ES-I3 (cell line): ENCODE measurements around the gene COL13A1.

Experiments
- H3K36me3 ChIP-seq: 2 replicates; pipeline ENCODE4 v1.6.1; 2013; ENCODE audit warnings: mild to moderate bottlenecking, low read length, control low read depth, moderate library complexity; ENCODE audit not compliant: insufficient read depth
- H3K4me1 ChIP-seq: 2 replicates; pipeline ENCODE4 v1.6.1; 2013; ENCODE audit warnings: mild to moderate bottlenecking, control low read depth, low read length; ENCODE audit not compliant: insufficient read depth
- H3K9ac ChIP-seq: 2 replicates; pipeline ENCODE4 v1.6.1; 2013; ENCODE audit warnings: low read depth, mild to moderate bottlenecking, low read length, moderate library complexity
- H3K9me3 ChIP-seq: 2 replicates; pipeline ENCODE4 v1.6.1; 2013; ENCODE audit warnings: mild to moderate bottlenecking, low read length, moderate library complexity; ENCODE audit not compliant: control insufficient read depth, insufficient read depth

COL13A1 gene

DNA sequence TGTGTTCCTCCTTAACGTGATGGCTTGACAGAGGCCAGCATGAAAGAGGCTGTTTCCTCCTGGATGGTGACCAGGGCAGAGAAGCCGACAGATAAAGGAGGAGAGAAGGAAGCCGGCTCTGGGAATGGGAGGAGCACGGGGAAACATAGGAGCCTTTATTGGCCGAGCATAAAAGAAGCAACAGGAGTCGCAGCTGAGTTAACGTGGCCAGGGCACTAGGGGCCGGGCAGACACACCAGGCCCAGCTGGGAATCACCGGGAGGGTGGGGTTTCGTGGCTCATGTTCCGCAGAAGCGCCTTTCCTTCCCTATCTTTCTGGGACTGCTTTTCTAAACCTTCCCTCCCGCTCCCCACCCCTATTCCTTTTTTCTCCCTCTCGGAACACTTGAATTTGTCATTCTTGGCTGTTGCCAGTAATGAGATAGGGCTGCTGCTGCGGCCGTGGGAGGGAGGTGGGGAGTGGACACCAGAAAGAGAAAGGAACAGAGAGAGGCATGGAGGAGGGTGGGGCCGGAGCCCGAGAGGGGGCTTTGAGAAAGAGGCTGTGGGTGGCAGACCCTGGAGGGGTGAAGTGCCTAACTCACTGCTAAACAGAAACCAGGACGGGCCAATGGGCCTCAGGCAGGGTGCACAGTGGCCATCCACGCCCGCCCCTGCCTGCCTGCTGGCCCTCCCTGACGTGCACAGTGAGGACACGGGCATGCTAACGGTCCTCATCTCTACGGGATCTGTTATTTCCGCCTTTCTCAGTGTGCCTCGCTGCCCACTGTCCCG, 65.2 kb downstream of the COL13A1 start:
- no peak overlapping the region for H3K9ac ChIP-seq
- H3K36me3 ChIP-seq = no peaks in the 10 kb centered on the region
- H3K9me3 ChIP-seq = no peaks in the 10 kb centered on the region
- peaks cover 57% of the 10 kb centered on the region for H3K4me1 ChIP-seq

DNA sequence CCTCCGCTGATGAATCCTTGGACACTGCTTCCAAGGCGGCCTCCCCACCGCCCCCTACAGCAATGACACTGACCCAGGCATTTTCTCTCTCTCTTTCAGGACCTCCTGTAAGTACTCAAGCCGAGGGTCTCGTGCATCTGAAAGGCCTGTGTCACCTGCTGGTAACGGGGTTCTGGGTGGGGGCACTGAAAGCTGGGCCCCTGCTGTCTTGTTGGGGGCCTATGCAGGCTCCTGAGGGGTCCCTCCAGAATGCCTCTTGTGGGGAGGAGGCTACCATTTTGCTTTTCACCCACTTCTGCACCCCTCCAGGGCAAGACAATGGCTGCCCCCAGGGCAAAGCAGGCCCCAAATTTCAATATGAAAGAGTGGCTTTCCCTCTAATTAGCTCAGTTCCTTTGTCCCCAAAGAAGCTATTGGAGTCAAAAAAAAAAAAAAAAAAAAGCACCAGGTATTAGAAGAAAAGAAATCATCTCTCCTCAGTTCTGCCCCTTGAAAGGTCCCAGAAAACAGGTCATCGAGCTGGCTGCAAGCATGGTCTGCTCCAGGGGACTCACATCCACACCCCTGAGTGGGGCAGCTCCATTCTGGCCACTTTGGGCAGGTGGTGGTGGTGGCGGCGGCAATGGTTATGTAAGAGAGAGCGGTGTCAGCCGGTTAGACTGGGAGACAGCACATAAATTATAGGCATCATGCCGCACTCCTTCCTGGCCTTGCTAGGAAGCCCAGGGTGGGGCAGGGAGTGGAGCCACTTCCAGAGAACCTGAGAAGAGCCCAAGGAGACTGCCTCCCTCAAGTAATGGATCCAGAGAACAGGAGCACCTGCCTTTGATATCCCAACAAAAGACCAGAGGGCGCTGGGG, 66.2 kb downstream of the COL13A1 start:
- H3K4me1 ChIP-seq = peaks cover 57% of the 10 kb centered on the region
- no peaks in the 10 kb centered on the region for H3K36me3 ChIP-seq
- H3K9me3 ChIP-seq = no peaks in the 10 kb centered on the region
- no peak overlapping the region for H3K9ac ChIP-seq

DNA sequence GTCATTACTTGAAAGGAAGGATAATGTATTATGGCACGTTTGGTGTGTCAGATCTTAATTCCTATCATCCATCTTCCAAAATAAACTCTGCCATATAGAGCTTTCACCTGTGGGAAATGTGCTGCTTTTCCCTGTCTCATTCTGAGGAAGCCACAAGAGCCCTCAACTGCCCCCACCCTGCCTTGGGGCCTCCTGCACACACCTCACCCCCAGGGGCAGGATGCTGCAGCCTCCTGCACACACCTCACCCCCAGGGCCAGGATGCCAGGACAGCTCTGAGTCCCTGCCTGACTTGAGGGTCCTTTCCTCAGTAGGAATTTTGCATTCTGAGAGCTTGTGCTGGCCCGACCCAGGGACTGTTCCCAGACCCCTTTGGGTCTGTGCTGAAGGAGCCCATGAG, 67.1 kb downstream of the COL13A1 start:
- Histone ChIP-seq H3K9ac (no peak overlapping the region), H3K4me1 (peaks cover 65% of the 10 kb centered on the region), H3K9me3 (no peaks in the 10 kb centered on the region), H3K36me3 (no peaks in the 10 kb centered on the region)

DNA sequence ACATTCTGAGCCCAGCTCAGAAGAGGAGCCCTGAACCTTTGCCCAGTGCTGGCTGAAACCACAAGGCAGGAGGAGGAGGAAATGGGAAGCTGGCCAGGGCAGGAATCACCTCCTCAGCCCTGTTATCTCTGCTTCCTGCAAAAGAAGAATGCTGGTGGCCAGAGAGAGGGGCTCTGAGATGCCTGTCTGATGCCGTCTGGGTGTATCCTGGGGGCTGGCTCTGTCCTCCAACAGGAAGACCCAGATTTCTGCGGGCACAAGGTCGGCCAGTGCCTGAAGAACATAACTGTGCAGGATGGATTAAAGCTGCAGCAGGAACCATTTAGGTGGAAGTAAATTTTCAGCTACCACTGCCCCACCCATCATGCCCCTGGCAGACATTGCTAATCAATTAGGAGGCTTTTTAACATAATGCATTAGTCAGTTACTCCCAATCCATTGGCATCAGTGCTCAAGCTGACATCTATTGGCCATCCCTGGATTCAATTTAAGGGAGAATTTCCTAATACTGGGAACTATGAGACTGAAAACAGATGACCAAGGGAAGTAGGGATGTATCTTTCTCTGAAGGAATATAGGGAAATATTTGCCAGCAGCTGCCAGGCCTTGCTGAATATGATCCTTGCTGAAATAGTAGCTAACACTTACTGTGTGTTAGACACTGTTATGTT, 67.7 kb downstream of the COL13A1 start:
- H3K4me1 ChIP-seq = peaks cover 67% of the 10 kb centered on the region
- H3K9ac ChIP-seq = no peak overlapping the region
- H3K9me3 ChIP-seq = no peaks in the 10 kb centered on the region
- H3K36me3 ChIP-seq = no peaks in the 10 kb centered on the region

GRCh38 chr10:69870591-69870990, 68.9 kb downstream of the COL13A1 start:
- no peak overlapping the region for H3K9ac ChIP-seq
- no peaks in the 10 kb centered on the region for H3K36me3 ChIP-seq
- H3K9me3 ChIP-seq = no peaks in the 10 kb centered on the region
- peaks cover 67% of the 10 kb centered on the region for H3K4me1 ChIP-seq

DNA sequence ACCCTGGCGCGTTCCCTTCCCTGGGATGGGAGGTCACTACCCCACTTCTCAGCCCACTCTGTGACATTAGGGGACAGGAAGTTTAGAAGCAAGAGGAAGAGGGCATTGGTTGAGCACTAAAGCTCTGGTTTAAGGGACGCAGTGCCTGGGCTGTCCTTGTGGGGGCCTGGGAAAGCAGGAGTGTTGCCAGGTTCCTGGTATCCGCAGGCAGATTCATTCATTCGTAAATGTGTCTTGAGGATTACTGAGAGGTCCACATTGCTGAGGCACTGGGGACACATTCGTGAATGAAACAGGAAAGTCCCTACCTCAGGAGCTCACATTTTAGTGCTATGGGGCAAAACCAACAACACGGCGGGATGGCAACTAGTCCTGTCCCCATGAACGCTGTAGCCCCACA, 69.4 kb downstream of the COL13A1 start:
- Histone ChIP-seq H3K4me1 (peaks cover 62% of the 10 kb centered on the region), H3K36me3 (no peaks in the 10 kb centered on the region), H3K9ac (no peak overlapping the region), H3K9me3 (no peaks in the 10 kb centered on the region)

DNA sequence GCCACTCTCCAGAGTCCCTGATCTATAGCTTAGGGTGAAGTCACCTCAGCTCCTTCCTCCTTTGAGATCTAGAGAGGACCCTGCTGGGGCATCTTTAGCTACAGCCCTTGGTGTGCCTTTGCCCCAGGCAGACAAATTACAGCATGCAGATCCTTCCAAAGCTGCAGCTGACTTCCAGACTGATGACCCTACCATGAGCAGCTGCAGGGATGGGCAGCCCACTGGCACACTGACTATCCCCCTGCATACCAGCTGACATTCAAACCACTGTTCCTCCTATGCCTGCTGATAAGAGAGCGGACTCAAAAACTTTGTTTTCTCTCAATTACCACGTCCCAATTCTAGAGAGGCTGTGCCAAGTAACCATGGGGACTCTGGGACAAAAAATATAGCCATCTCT, 70.6 kb downstream of the COL13A1 start:
- Histone ChIP-seq H3K9ac (no peak overlapping the region), H3K9me3 (no peaks in the 10 kb centered on the region), H3K36me3 (no peaks in the 10 kb centered on the region), H3K4me1 (peaks cover 57% of the 10 kb centered on the region)

- no peak overlapping the region for H3K9ac ChIP-seq
- H3K9me3 ChIP-seq = no peaks in the 10 kb centered on the region
- no peaks in the 10 kb centered on the region for H3K36me3 ChIP-seq
- H3K4me1 ChIP-seq = peaks cover 57% of the 10 kb centered on the region
Measured at GRCh38 chr10:69873135-69873639, 71.5 kb downstream of the COL13A1 start.

DNA sequence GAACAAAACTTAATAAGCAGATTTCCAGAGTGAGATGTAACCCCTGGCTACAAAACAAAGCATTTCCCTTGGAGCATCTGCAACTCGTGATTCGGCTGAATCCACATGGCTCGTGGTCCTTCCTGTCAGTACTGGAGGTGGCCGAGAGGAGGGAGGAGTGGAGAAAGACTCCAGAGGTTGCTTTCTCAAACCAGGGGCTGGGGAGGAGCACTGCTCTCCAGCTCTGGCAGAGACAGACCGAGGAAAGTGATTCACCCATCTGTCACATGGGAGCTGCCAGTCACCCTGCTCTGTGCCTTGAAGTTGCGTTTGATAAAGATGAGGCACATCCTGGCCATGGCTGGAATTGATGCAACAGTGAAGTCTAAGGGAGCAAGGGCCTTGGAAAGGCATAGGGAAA, 72.7 kb downstream of the COL13A1 start:
- peaks cover 45% of the 10 kb centered on the region for H3K4me1 ChIP-seq
- no peak overlapping the region for H3K9ac ChIP-seq
- H3K36me3 ChIP-seq = no peaks in the 10 kb centered on the region
- no peaks in the 10 kb centered on the region for H3K9me3 ChIP-seq

DNA sequence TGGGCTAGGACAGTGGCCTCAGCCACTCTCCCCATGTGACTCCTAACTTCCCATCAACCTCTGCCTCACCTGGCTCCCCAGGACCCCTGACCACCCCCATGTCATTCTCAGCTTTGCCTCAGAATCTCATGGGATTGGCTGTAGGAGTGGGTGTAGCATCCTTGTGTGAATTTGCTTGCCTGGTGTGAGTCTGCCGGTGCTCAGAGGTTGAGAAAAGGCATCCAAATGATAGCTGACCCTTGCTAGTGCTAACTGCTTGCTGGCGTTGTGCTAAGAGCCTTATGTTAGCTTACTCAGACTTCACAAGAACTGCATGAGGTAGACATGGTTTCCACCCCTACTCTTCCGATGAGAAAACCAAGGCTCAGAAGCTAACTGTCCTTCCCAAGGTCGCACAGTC, 74.2 kb downstream of the COL13A1 start:
- H3K4me1 ChIP-seq = peaks cover 48% of the 10 kb centered on the region
- H3K9ac ChIP-seq = no peak overlapping the region
- H3K9me3 ChIP-seq = no peaks in the 10 kb centered on the region
- H3K36me3 ChIP-seq = no peaks in the 10 kb centered on the region

- Histone ChIP-seq H3K4me1 (peaks cover 44% of the 10 kb centered on the region), H3K9ac (no peak overlapping the region), H3K36me3 (no peaks in the 10 kb centered on the region)
Measured at GRCh38 chr10:69876286-69876685, 74.6 kb downstream of the COL13A1 start.

DNA sequence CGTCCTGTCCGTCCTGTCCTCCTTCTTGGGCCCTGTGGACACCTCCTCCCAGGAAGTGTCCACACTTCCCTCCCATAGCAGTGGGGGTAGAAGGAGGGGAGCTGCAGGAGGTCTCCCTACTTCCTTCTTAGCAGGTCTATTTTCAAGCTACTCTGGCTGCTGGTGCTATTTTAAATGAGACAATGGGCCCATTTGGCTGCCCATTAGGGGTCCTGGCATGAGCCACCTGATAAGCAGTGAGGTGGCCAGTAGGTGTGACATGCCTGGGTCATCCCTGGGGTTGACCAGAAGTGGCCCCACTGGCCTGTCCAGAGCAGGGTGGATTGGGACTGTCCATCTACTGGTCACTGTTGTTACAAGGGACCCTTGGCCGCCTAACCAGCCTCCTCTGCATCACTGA, 75.2 kb downstream of the COL13A1 start:
- no peaks in the 10 kb centered on the region for H3K9me3 ChIP-seq
- H3K9ac ChIP-seq = no peak overlapping the region
- H3K4me1 ChIP-seq = peaks cover 38% of the 10 kb centered on the region
- H3K36me3 ChIP-seq = no peaks in the 10 kb centered on the region

More at GRCh38 chr10:69876286-69876685, 74.6 kb downstream of the COL13A1 start:
- H3K9me3 ChIP-seq = no peaks in the 10 kb centered on the region

GRCh38 chr10:69878038-69878437, 76.3 kb downstream of the COL13A1 start:
- H3K9ac ChIP-seq = no peak overlapping the region
- H3K9me3 ChIP-seq = no peaks in the 10 kb centered on the region
- no peaks in the 10 kb centered on the region for H3K36me3 ChIP-seq
- H3K4me1 ChIP-seq = peaks cover 36% of the 10 kb centered on the region

GRCh38 chr10:69878951-69879350, 77.2 kb downstream of the COL13A1 start:
- Histone ChIP-seq H3K36me3 (no peaks in the 10 kb centered on the region), H3K4me1 (peaks cover 29% of the 10 kb centered on the region), H3K9me3 (no peaks in the 10 kb centered on the region), H3K9ac (no peak overlapping the region)
